ENCODE results near the gene SF3A2. TPM values are rescaled to one million over a fixed set of nuclear protein-coding genes. Genes with fewer than 3 reads are reported as not detected.

Gene SF3A2
- total and polyA plus RNA-seq, 10 of the 15 experiments (the other 5 are each of a cell fraction or from before 2014, with no cell fraction given), result 0.33 to 143 (median 30.6) TPM

- Histone ChIP-seq H4K20me1 (ENCODE audit: control insufficient read depth, insufficient read depth) (peaks cover 7% of the 10 kb centered on the region; the same call in 1 of the 2 replicates), H3K4me1 (ENCODE audit: control insufficient read depth, insufficient read depth, low read length) (peaks cover 24% of the 10 kb centered on the region), H3K4me3 (peak overlapping the region; percentile 99), H3K79me2 (ENCODE audit: control insufficient read depth, insufficient read depth, low read length) (peaks cover 66% of the 10 kb centered on the region), H3K27ac (ENCODE audit: control insufficient read depth, insufficient read depth) (peak overlapping the region; percentile 94), H3K36me3 (ENCODE audit: control insufficient read depth in 2 of 2, insufficient read depth in 2 of 2, low read length in 1 of 2) (peaks cover 3 to 17% of the 10 kb centered on the region in 2 experiments; a peak in 3 of 4 replicates), H3K9ac (ENCODE audit: control insufficient read depth, insufficient read depth, low read length) (peak overlapping the region; percentile 80), H2AFZ (ENCODE audit: control insufficient read depth, low read depth, low read length) (no peak overlapping the region), H3K27me3 (replicated peaks in 1 of 2; ENCODE audit: control insufficient read depth in 2 of 2, insufficient read depth in 2 of 2, low read length in 1 of 2) (no peaks in the 10 kb centered on the region), H3K9me3 (replicated peaks; ENCODE audit: control insufficient read depth, insufficient read depth, low read length) (no peaks in the 10 kb centered on the region), H3K4me2 (ENCODE audit: control insufficient read depth, insufficient read depth) (peak overlapping the region; percentile 96)
- ChIA-PET SMC1A (ENCODE audit: uncharacterized antibody, unreplicated experiment) (interaction anchor here (1.0 to 3.8 kb wide), 10 partner anchors 27 to 232 kb away, joined by 3 to 19 read pairs (median 4); no protein-coding TSS in a partner anchor), CTCF (interaction anchor here (1.1 to 3.7 kb wide), 6 partner anchors 26 to 158 kb away, joined by 3 to 35 read pairs (median 6); no protein-coding TSS in a partner anchor), POLR2A (interaction anchor here (0.6 to 2.1 kb wide), 9 partner anchors 23 to 165 kb away, joined by 3 to 7 read pairs (median 5); no protein-coding TSS in a partner anchor), RAD21 (ENCODE audit: unreplicated experiment) (interaction anchor here (0.8 to 4.0 kb wide), 10 partner anchors 13 to 376 kb away, joined by 3 to 39 read pairs (median 4); partner anchors contain the start of gene TIMM13)
- WGBS (ENCODE audit: insufficient coverage, insufficient replicate concordance, low lambda C conversion rate, missing lambda C conversion rate), result under 1% methylated on average over 6 of the region's 6 CpGs
- in situ Hi-C loops (cut with MboI) (loop anchor here (5.0 kb wide), 2 partner anchors 37 to 82 kb away; no protein-coding TSS in a partner anchor), intact Hi-C loops (cut with micrococcal nuclease; ENCODE audit: unreplicated experiment) (loop anchor here (2.0 to 10.0 kb wide), 4 partner anchors 78 to 157 kb away; partner anchors contain the start of genes IZUMO4, LSM7, MOB3A and SPPL2B)
- FAIRE-seq (no peak), DNase-seq (ENCODE audit: low read depth, low spot score) (no peak), ATAC-seq (no peak)
- TF ChIP-seq POLR2AphosphoS2 (IDR thresholded peaks at IDR 0.05; ENCODE audit: low read depth, low read length) (no peak), IKZF2 (IDR thresholded peaks at IDR 0.05) (0 out of 4 replicates have a peak, but pooled peaks of 1 of the 2 experiments have one; percentile 6)
- no TSS peak for BruUV-seq (replicated peaks)
Measured at GRCh38 chr19:2234996-2235380, 1.6 kb upstream of the SF3A2 start.

- H3K79me2 ChIP-seq (ENCODE audit: control insufficient read depth, insufficient read depth, low read length), result peaks cover 71% of the 10 kb centered on the region
- SMC1A ChIA-PET (ENCODE audit: uncharacterized antibody, unreplicated experiment), result interaction anchor here (0.7 to 3.8 kb wide), 14 partner anchors 23 to 232 kb away, joined by 3 to 19 read pairs (median 4); no protein-coding TSS in a partner anchor
- CTCF ChIA-PET, result interaction anchor here (0.6 to 3.7 kb wide), 10 partner anchors 25 to 221 kb away, joined by 3 to 35 read pairs (median 4); partner anchors contain the start of gene LMNB2
- BruUV-seq (replicated peaks), result no TSS peak
- FAIRE-seq (peak; percentile 68), DNase-seq (ENCODE audit: low read depth, low spot score) (no peak), ATAC-seq (peak; percentile 9)
- H3K27me3 ChIP-seq (replicated peaks in 1 of 2; ENCODE audit: control insufficient read depth in 2 of 2, insufficient read depth in 2 of 2, low read length in 1 of 2), result no peaks in the 10 kb centered on the region
- intact Hi-C loops (cut with micrococcal nuclease; ENCODE audit: unreplicated experiment) (loop anchor here (1.0 to 10.0 kb wide), 5 partner anchors 38 to 157 kb away; partner anchors contain the start of genes IZUMO4, LSM7, MOB3A and SPPL2B), in situ Hi-C loops (cut with MboI) (loop anchor here (5.0 kb wide), 1 partner anchor 37 kb away; no protein-coding TSS in a partner anchor)
- POLR2A ChIA-PET, result interaction anchor here (0.6 to 2.1 kb wide), 8 partner anchors 23 to 77 kb away, joined by 3 to 7 read pairs (median 4); no protein-coding TSS in a partner anchor
- H3K27ac ChIP-seq (ENCODE audit: control insufficient read depth, insufficient read depth), result peak overlapping the region; percentile 94
- under 1% methylated on average over 41 of the region's 48 CpGs for WGBS (ENCODE audit: insufficient coverage, insufficient replicate concordance, low lambda C conversion rate, missing lambda C conversion rate)
- H3K9me3 ChIP-seq (replicated peaks; ENCODE audit: control insufficient read depth, insufficient read depth, low read length), result no peaks in the 10 kb centered on the region
- peak overlapping the region; percentile 99 for H3K4me3 ChIP-seq
- no peak overlapping the region for H2AFZ ChIP-seq (ENCODE audit: control insufficient read depth, low read depth, low read length)
- RAD21 ChIA-PET (ENCODE audit: unreplicated experiment), result interaction anchor here (0.5 to 4.0 kb wide), 18 partner anchors 8 to 376 kb away, joined by 3 to 39 read pairs (median 3); partner anchors contain the start of genes AMH and TIMM13
- peak overlapping the region; percentile 96 for H3K4me2 ChIP-seq (ENCODE audit: control insufficient read depth, insufficient read depth)
- peaks cover 3 to 17% of the 10 kb centered on the region in 2 experiments; a peak in 3 of 4 replicates for H3K36me3 ChIP-seq (ENCODE audit: control insufficient read depth in 2 of 2, insufficient read depth in 2 of 2, low read length in 1 of 2)
- peaks cover 7% of the 10 kb centered on the region for H4K20me1 ChIP-seq (ENCODE audit: control insufficient read depth, insufficient read depth)
- peak overlapping the region; percentile 80 for H3K9ac ChIP-seq (ENCODE audit: control insufficient read depth, insufficient read depth, low read length)
- H3K4me1 ChIP-seq (ENCODE audit: control insufficient read depth, insufficient read depth, low read length), result peaks cover 24% of the 10 kb centered on the region
- no peak for TF ChIP-seq MYB (IDR thresholded peaks at IDR 0.05; ENCODE audit: borderline replicate concordance, low read depth, low read length)
- peak; percentile 24; the same call in 1 of the 2 replicates for TF ChIP-seq YY1 (IDR thresholded peaks at IDR 0.05; ENCODE audit: low read depth, low read length)
- no peak for TF ChIP-seq SPI1 (IDR thresholded peaks at IDR 0.05; ENCODE audit: borderline replicate concordance, insufficient read depth, low read depth, low read length)
- no peak for TF ChIP-seq BACH1 (IDR thresholded peaks at IDR 0.05; ENCODE audit: borderline replicate concordance)
- no peak for TF ChIP-seq FOXK2 (IDR thresholded peaks at IDR 0.05)
- no peak for TF ChIP-seq MAX (IDR thresholded peaks at IDR 0.05; ENCODE audit: low read depth, low read length)
- no peak for TF ChIP-seq SMAD5 (IDR thresholded peaks at IDR 0.05; ENCODE audit: low read depth)
- no peak for TF ChIP-seq ZBTB11 (CRISPR knock-in tag; IDR thresholded peaks at IDR 0.05)
- TF ChIP-seq PAX8 (IDR thresholded peaks at IDR 0.05), result no peak
Measured at GRCh38 chr19:2235381-2236063, 1.1 kb upstream of the SF3A2 start.
